Ovary (tissue), 9 donors: ENCODE measurements around the gene GPR107. TPM values are rescaled to one million over a fixed set of nuclear protein-coding genes. Genes with fewer than 3 reads are reported as not detected.

ENCODE experiments used
- DNase-seq, 5 donors: peaks; one replicate each; pipeline ENCODE4 v3.0.0-alpha.2; 2019 to 2020
- H3K27ac ChIP-seq, 2 donors: fragments of 200-600 bp; one replicate each; pipeline versions ENCODE4 v1.5.1 to v1.8.0; 2019 to 2022
- H3K27me3 ChIP-seq: fragments of 200-600 bp; one replicate; pipeline ENCODE4 v1.8.0; 2022
- H3K36me3 ChIP-seq: fragments of 200-600 bp; sonication (generic); one replicate; pipeline ENCODE4 v1.5.1; 2019
- H3K4me1 ChIP-seq: one replicate; pipeline ENCODE4 v1.8.1; 2013; ENCODE audit warnings: mild to moderate bottlenecking, moderate library complexity; ENCODE audit not compliant: insufficient read depth
- H3K4me3 ChIP-seq: fragments of 200-600 bp; sonication (generic); one replicate; pipeline ENCODE4 v1.5.1; 2017
- H3K9me3 ChIP-seq, 2 donors: fragments of 200-600 bp in 1 of 2; sonication (generic) in 1 of 2; one replicate each; pipeline versions ENCODE4 v1.5.1 to v1.8.1; 2013 to 2019; ENCODE audit warnings: mild to moderate bottlenecking in 1 of 2, moderate library complexity in 1 of 2
- CTCF ChIP-seq, 3 donors: fragments of 450-650 bp in 2 of 3; fragments of 200-600 bp in 1 of 3; IDR thresholded peaks; one replicate each; pipeline versions ENCODE4 v1.5.1 to v1.8.0; 2016 to 2022; ENCODE audit warnings: antibody characterized with exemption in 3 of 3, mild to moderate bottlenecking in 1 of 3
- EP300 ChIP-seq: sonication (generic); formaldehyde crosslinking; IDR thresholded peaks from one replicate; pipeline ENCODE4 v1.6.1; 2017; ENCODE audit warnings: antibody characterized with exemption
- POLR2A ChIP-seq: fragments of 450-650 bp; IDR thresholded peaks from one replicate; pipeline ENCODE4 v1.6.1; 2017; ENCODE audit warnings: antibody characterized with exemption, mild to moderate bottlenecking, moderate library complexity
- WGBS, 3 donors: extraction: QIAGEN DNeasy Blood & Tissue Kit in 1 of 3; methylation state at CpG; one replicate each; pipeline versions ENCODE4 v1.1.5 to v1.1.7; 2013 to 2017; 5-methylcytosine and 5-hydroxymethylcytosine counted together
- intact Hi-C, 4 donors: fragments of 100-400 bp; cut with DNase I; formaldehyde crosslinking; loops; one replicate each; pipeline versions ENCODE4 v1.11.0 to v1.15.1; 2022 to 2023
- polyA plus RNA-seq, 2 donors: library from polyadenylated mRNA; stranded (reverse); fragments of 200-250 nt in 1 of 2; fragments of 350-450 nt in 1 of 2; fragmentation: Illumina TruSeq in 1 of 2; extraction: RNeasy Lipid Tissue Mini Kit (QIAGEN cat#74804) in 1 of 2; gene quantifications; one replicate each; pipeline ENCODE4 v1.2.3, GENCODE V29; 2013 to 2014
- total RNA-seq, 7 donors: library from RNA; depleted of rRNA in 2 of 7; stranded (reverse); fragments of >200 nt in 2 of 7; fragmentation: NEBNext Ultra II Directional in 3 of 7; extraction: Animal tissue kit (Norgen Biotek cat#: 25700) in 3 of 7; gene quantifications; one replicate each; pipeline versions ENCODE4 v1.1.0 to v1.2.4, GENCODE V29; 2016 to 2023
- donor health status: DM: no; HTN: no; CAD: no; lungs with moderate emphysema.
- donor health status: DM: no; HTN: no; CAD: no.
- donor health status: Bipolar disorder and iron deficiency.
- donor health status: DM: yes; HTN: yes; CAD: no.
- donor health status: DM: no; HTN: no; CAD: no.
- donor health status: DM: yes; HTN: yes; CAD: no.

Gene GPR107
- total and polyA plus RNA-seq, 9 donors, result 11.6 to 44.0 (median 28.3) TPM

DNA sequence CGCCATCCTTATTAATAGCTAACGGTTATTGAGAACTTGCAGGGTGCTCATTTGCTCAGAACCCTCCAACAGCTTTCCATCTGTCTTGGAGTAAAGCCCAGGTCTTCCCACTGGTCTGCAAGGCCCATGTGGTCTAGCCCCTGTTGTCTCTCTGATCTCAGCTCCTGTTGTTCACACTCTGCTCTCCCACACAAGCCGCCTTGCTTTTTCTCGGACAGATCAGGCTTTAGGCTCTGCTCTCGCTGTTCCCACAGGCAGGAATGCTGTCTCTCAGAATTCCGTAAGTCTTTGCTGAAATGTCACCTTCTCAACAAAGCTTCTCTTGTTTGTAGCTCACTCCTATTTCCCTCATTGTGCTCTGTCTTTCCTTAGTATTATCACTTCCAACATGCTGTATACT is 34.3 kb downstream of the GPR107 start:
- Histone ChIP-seq H3K36me3 (no peaks in the 10 kb centered on the region), H3K27ac (no peak overlapping the region)
- DNase-seq, result no peak

DNA sequence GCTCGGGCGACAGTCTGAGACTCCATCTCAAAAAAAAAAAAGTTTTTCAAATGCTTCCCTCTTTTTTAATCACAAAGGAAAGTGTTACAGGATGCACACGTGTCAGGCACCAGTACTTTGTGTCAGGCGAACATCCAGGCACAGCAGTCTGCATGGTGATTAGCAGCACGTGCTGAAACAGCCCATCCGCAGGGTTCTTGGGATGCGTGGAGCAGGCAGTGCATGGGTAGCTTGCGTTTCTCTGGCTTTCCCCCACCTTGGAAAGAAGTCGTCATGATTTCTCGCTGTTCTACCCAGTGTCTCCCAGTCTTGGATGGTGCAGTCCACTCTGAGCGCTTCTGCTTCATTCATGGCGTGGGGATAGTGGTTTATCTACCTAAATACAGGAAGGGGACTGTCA is 35.4 kb downstream of the GPR107 start:
- Histone ChIP-seq H3K27me3 (no peaks in the 10 kb centered on the region), H3K4me3 (no peak overlapping the region), H3K4me1 (no peaks in the 10 kb centered on the region), H3K36me3 (no peaks in the 10 kb centered on the region), H3K27ac (no peak overlapping the region), H3K9me3 (no peaks in the 10 kb centered on the region)
- TF ChIP-seq CTCF (IDR thresholded peaks at IDR 0.05) (no peak), POLR2A (no peak), EP300 (no peak)
- 92 to 95% (median 94%) methylated on average over 12 of the region's 12 CpGs for WGBS, 3 donors
- no peak for DNase-seq
- intact Hi-C loops, result no loop called here

More for the DNA sequence above, 34.3 kb downstream of the GPR107 start:
- no peak overlapping the region for H3K4me3 ChIP-seq
- no peaks in the 10 kb centered on the region for H3K4me1 ChIP-seq
- TF ChIP-seq EP300 (no peak), POLR2A (no peak)
- H3K9me3 ChIP-seq, result no peaks in the 10 kb centered on the region
- intact Hi-C loops, result no loop called here
- 78 to 83% (median 83%) methylated on average over 6 of the region's 6 CpGs for WGBS, 3 donors
- H3K27me3 ChIP-seq, result no peaks in the 10 kb centered on the region

GRCh38 chr9:130090915-130091314 is 37.2 kb downstream of the GPR107 start:
- H3K27ac ChIP-seq, result no peak overlapping the region
- H3K4me1 ChIP-seq, result no peaks in the 10 kb centered on the region
- no peaks in the 10 kb centered on the region for H3K9me3 ChIP-seq
- WGBS, 3 donors, result 22 to 61% (median 29%) methylated on average over 3 of the region's 3 CpGs
- no peak overlapping the region for H3K4me3 ChIP-seq
- H3K27me3 ChIP-seq, result no peaks in the 10 kb centered on the region
- H3K36me3 ChIP-seq, result no peaks in the 10 kb centered on the region
- no peak for DNase-seq
- TF ChIP-seq POLR2A, result no peak
- TF ChIP-seq CTCF (IDR thresholded peaks at IDR 0.05), result no peak
- no peak for TF ChIP-seq EP300
- intact Hi-C loops, result no loop called here

DNA sequence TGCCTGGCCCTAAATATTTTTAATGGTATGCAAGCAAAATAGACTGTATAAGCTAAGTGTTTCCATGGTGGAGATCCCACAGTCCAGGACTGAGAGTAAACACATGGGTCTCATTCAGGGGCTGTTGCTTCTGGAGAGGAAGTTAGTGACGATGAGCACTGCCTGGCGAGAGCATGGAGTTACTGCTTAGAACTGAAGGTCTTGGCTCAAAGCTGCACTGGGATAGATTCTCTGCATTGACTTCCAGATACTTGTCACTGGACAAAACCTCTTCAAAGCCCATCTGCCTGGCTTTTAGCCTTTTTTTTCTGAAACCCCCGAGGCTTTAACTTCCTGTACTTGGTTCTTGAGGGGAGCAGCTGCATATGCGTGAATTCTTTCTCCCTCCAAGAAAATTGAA is 39.2 kb downstream of the GPR107 start:
- no peak overlapping the region for H3K4me3 ChIP-seq
- H3K27ac ChIP-seq, result no peak overlapping the region
- H3K9me3 ChIP-seq, result no peaks in the 10 kb centered on the region
- no peaks in the 10 kb centered on the region for H3K4me1 ChIP-seq
- 81 to 88% (median 82%) methylated on average over 4 of the region's 4 CpGs for WGBS, 3 donors
- DNase-seq, result no peak
- H3K27me3 ChIP-seq, result no peaks in the 10 kb centered on the region
- no peaks in the 10 kb centered on the region for H3K36me3 ChIP-seq
- TF ChIP-seq CTCF (IDR thresholded peaks at IDR 0.05), result no peak
- no peak for TF ChIP-seq EP300
- no peak for TF ChIP-seq POLR2A
- intact Hi-C loops, result no loop called here

DNA sequence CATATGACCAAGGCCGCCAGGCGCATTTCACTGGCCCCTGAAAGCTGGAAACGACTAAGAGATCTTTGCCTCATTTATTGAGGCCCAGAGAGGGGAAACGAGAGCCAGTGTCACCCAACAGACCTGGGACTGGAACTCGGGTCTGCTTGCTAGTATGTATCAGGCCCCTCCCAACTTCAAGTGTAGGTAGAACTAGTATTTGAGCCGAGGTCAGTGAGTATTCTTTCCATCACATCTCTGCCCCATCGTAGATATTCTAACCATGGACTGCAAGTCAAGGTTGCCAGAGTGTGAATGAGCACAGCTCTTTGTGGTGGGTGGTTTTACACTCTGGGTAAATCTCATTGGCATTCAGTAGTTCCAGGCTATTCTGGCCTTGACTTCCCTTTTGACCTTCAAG is 42.2 kb downstream of the GPR107 start:
- no peaks in the 10 kb centered on the region for H3K9me3 ChIP-seq

More for the DNA sequence above, 42.2 kb downstream of the GPR107 start:
- TF ChIP-seq EP300 (no peak), POLR2A (no peak), CTCF (IDR thresholded peaks at IDR 0.05) (no peak)
- Histone ChIP-seq H3K36me3 (no peaks in the 10 kb centered on the region), H3K27me3 (no peaks in the 10 kb centered on the region), H3K4me1 (no peaks in the 10 kb centered on the region), H3K4me3 (no peak overlapping the region), H3K27ac (no peak overlapping the region)
- WGBS, 3 donors, result 74 to 77% (median 76%) methylated on average over 7 of the region's 7 CpGs
- intact Hi-C loops, result loop anchor here in 2 of 4 donors (5.0 kb wide), 1 partner anchor 209 kb away; no protein-coding TSS in a partner anchor
- no peak for DNase-seq
